Gastroesophageal sphincter (tissue), 3 donors: ENCODE data around the gene SLC43A2.

ENCODE experiments used
- POLR2A ChIP-seq, 2 donors: fragments of 450-650 bp; IDR thresholded peaks; one replicate each; pipeline ENCODE4 v1.6.1; 2017; ENCODE audit warnings: antibody characterized with exemption in 2 of 2, mild to moderate bottlenecking in 2 of 2, moderate library complexity in 1 of 2
- POLR2AphosphoS5 ChIP-seq: sonication (generic); formaldehyde crosslinking; IDR thresholded peaks from one replicate; pipeline ENCODE4 v1.6.1; 2017; ENCODE audit warnings: antibody characterized with exemption
- TF ChIP-seq, protein P1 (sequence below), 4 experiments: fragments of 200-600 bp in 2 of 4; fragments of 450-650 bp in 2 of 4; sonication (generic) in 1 of 4; IDR thresholded peaks; one replicate each; pipeline ENCODE4 v1.5.1; 2017 to 2019; ENCODE audit warnings: antibody characterized with exemption in 4 of 4, mild to moderate bottlenecking in 2 of 4, moderate library complexity in 2 of 4

GRCh38 chr17:1588821-1589585, 39.6 kb downstream of the SLC43A2 start:
- TF ChIP-seq POLR2A (IDR thresholded peaks at IDR 0.05) = no peak
- TF ChIP-seq POLR2AphosphoS5 = no peak
- TF ChIP-seq, protein P1, sequence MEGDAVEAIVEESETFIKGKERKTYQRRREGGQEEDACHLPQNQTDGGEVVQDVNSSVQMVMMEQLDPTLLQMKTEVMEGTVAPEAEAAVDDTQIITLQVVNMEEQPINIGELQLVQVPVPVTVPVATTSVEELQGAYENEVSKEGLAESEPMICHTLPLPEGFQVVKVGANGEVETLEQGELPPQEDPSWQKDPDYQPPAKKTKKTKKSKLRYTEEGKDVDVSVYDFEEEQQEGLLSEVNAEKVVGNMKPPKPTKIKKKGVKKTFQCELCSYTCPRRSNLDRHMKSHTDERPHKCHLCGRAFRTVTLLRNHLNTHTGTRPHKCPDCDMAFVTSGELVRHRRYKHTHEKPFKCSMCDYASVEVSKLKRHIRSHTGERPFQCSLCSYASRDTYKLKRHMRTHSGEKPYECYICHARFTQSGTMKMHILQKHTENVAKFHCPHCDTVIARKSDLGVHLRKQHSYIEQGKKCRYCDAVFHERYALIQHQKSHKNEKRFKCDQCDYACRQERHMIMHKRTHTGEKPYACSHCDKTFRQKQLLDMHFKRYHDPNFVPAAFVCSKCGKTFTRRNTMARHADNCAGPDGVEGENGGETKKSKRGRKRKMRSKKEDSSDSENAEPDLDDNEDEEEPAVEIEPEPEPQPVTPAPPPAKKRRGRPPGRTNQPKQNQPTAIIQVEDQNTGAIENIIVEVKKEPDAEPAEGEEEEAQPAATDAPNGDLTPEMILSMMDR (IDR thresholded peaks at IDR 0.05) = no peak
